Upper lobe of left lung (tissue), 6 donors: ENCODE data around the gene MAPK8. TPM values are rescaled to one million over a fixed set of nuclear protein-coding genes. Genes with fewer than 3 reads are reported as not detected.
"Not testable (repeated sequence)": the region's sequence is repeated elsewhere in the genome, so short reads cannot be mapped to it uniquely, and the experiment has no call there.

Experiments used
- ATAC-seq, 2 donors: fragments of 200-7000 bp; cut with Tn5 transposase; one replicate each; pipeline ENCODE4 v1.9.1; 2022; ENCODE audit warnings: mild to moderate bottlenecking in 2 of 2, moderate library complexity in 2 of 2; ENCODE audit not compliant: low FRiP score in 2 of 2
- DNase-seq, 2 donors: peaks; one replicate each; pipeline ENCODE4 v3.0.0-alpha.2; 2019 to 2020
- H3K27ac ChIP-seq, 4 donors: fragments of 200-600 bp; sonication (generic); one replicate each; pipeline ENCODE4 v1.5.1; 2016 to 2019
- H3K27me3 ChIP-seq, 4 donors: fragments of 200-600 bp; sonication (generic); one replicate each; pipeline ENCODE4 v1.5.1; 2017 to 2019
- H3K36me3 ChIP-seq, 4 donors: fragments of 200-600 bp; sonication (generic); one replicate each; pipeline ENCODE4 v1.5.1; 2016 to 2019
- H3K4me1 ChIP-seq, 4 donors: fragments of 200-600 bp; sonication (generic); one replicate each; pipeline ENCODE4 v1.5.1; 2018 to 2019
- H3K4me3 ChIP-seq, 4 donors: fragments of 200-600 bp; sonication (generic); one replicate each; pipeline ENCODE4 v1.5.1; 2017 to 2019; ENCODE audit warnings: mild to moderate bottlenecking in 2 of 4, moderate library complexity in 1 of 4
- H3K9me3 ChIP-seq, 4 donors: fragments of 200-600 bp; sonication (generic); one replicate each; pipeline ENCODE4 v1.5.1; 2018 to 2019
- EP300 ChIP-seq, 4 donors: sonication (generic); formaldehyde crosslinking; IDR thresholded peaks; one replicate each; pipeline ENCODE4 v1.5.1; 2017; ENCODE audit warnings: antibody characterized with exemption in 4 of 4, control low read depth in 2 of 4
- POLR2A ChIP-seq, 4 donors: fragments of 450-650 bp; IDR thresholded peaks; one replicate each; pipeline ENCODE4 v1.5.1; 2016 to 2017; ENCODE audit warnings: antibody characterized with exemption in 4 of 4, mild to moderate bottlenecking in 2 of 4
- POLR2AphosphoS5 ChIP-seq, 2 donors: sonication (generic); formaldehyde crosslinking; IDR thresholded peaks; one replicate each; pipeline ENCODE4 v1.5.1; 2017; ENCODE audit warnings: antibody characterized with exemption in 2 of 2
- WGBS, 2 donors: methylation state at CpG; one replicate each; pipeline ENCODE4 v1.1.5; 2017 to 2018; 5-methylcytosine and 5-hydroxymethylcytosine counted together
- total RNA-seq, 6 donors: library from RNA; depleted of rRNA in 4 of 6; stranded (reverse); fragments of >200 nt in 4 of 6; gene quantifications; one replicate each; pipeline versions ENCODE4 v1.1.0 to v1.2.1, GENCODE V29; 2016 to 2021
- TF ChIP-seq, protein P1 (sequence below), 6 experiments: fragments of 450-650 bp in 4 of 6; fragments of 200-600 bp in 2 of 6; sonication (generic) in 2 of 6; IDR thresholded peaks; one replicate each; pipeline ENCODE4 v1.5.1; 2016 to 2019; ENCODE audit warnings: antibody characterized with exemption in 6 of 6
- donor health status: DM: no; HTN: no; CAD: no; lungs with moderate emphysema.
- donor health status: DM: no; HTN: yes; CAD: no; lungs with severe emphysema.

Gene MAPK8
- total RNA-seq, 6 donors from 2014 or later: 33.6 to 61.6 (median 46.6) TPM

DNA sequence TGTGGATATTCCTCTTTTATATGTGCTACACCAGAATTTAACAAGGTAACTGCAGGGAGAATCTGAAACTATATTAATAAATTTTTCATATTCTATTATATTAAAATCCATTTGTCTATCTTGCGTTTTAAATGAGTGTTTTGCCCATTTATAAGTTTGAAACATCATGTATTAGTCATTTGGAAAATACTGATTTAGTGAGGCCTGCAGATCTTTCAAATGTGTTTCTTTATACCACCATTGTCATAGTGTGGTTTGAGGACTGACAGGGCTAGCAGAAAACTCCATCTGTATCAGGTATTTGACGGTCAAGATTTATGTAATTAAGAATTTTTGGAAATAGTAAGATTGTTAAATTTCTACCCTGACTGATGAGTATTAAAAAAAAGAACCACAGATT, 29.3 kb downstream of the MAPK8 start:
- TF ChIP-seq POLR2A (IDR thresholded peaks at IDR 0.05): no peak
- TF ChIP-seq, protein P1, sequence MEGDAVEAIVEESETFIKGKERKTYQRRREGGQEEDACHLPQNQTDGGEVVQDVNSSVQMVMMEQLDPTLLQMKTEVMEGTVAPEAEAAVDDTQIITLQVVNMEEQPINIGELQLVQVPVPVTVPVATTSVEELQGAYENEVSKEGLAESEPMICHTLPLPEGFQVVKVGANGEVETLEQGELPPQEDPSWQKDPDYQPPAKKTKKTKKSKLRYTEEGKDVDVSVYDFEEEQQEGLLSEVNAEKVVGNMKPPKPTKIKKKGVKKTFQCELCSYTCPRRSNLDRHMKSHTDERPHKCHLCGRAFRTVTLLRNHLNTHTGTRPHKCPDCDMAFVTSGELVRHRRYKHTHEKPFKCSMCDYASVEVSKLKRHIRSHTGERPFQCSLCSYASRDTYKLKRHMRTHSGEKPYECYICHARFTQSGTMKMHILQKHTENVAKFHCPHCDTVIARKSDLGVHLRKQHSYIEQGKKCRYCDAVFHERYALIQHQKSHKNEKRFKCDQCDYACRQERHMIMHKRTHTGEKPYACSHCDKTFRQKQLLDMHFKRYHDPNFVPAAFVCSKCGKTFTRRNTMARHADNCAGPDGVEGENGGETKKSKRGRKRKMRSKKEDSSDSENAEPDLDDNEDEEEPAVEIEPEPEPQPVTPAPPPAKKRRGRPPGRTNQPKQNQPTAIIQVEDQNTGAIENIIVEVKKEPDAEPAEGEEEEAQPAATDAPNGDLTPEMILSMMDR (IDR thresholded peaks at IDR 0.05): no peak
- Histone ChIP-seq H3K27ac (no peak overlapping the region), H3K4me1 (peaks cover 4 to 19% (median 11%) of the 10 kb centered on the region in 4 donors), H3K27me3 (no peaks in the 10 kb centered on the region), H3K36me3 (no peaks in the 10 kb centered on the region), H3K9me3 (no peaks in the 10 kb centered on the region), H3K4me3 (no peak overlapping the region)
- no peak for ATAC-seq
- DNase-seq: no peak
- WGBS, 2 donors: 91 to 92% methylated on average over 2 of the region's 2 CpGs

DNA sequence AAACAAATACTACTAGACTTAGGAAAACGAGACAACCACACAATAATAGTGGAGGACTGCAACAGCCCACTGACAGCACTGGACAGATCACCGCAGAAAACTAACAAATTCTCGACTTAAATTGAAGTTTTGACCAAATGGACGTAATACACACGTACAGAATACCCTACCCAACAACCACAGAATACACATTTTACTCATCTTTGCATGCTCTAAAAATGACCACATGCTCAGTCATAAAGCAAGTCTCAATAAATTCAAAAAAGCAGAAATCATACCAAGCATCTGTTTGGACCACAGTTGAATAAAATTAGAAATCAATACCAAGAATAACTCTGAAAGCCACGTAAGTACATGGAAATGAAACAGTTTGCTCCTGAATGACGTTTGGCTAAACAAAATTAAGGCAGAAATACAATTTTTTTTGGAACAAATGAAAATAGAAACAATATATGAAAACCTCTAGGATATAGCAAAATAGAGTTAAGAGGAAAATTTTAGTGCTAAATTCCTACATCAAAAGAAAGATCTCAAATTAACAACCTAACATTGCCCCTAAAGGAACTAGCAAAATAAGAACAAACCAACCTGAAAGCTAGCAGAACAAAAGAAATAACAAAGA, 30.6 kb downstream of the MAPK8 start:
- Histone ChIP-seq H3K27me3 (no peaks in the 10 kb centered on the region), H3K4me3 (no peak overlapping the region), H3K9me3 (no peaks in the 10 kb centered on the region), H3K27ac (no peak overlapping the region), H3K36me3 (no peaks in the 10 kb centered on the region), H3K4me1 (peaks cover 0 to 11% (median 4%) of the 10 kb centered on the region in 4 donors)
- DNase-seq: no peak
- no peak for ATAC-seq
- TF ChIP-seq POLR2A (IDR thresholded peaks at IDR 0.05) (no peak), POLR2AphosphoS5 (IDR thresholded peaks at IDR 0.05) (no peak), EP300 (IDR thresholded peaks at IDR 0.05) (no peak)
- TF ChIP-seq, protein P1 (IDR thresholded peaks at IDR 0.05): no peak
- WGBS, 2 donors: 89 to 94% methylated on average over 7 of the region's 7 CpGs

DNA sequence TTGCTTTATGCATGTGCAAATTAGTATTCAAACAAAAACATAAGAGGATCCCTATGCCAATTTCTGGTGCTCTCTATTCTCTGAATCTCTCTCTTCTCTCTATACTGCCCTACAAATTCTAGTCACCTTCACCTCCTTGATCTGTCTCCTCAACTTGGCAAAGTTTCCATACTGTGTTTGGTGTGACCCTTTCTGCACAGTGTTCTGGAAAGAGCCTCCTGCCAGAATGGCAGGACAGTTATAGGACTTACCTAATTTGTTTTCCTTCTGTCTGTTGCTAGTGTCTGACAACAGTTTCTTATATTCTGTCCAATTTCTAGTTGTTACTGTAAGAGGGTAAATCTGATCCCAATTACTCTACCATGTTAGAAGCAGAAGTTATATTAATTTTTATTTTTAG, 34.3 kb downstream of the MAPK8 start:
- Histone ChIP-seq H3K9me3 (no peaks in the 10 kb centered on the region), H3K27ac (no peak overlapping the region), H3K4me1 (peaks cover 0 to 6% (median 4%) of the 10 kb centered on the region in 4 donors), H3K4me3 (no peak overlapping the region), H3K27me3 (no peaks in the 10 kb centered on the region), H3K36me3 (no peaks in the 10 kb centered on the region)
- no peak for DNase-seq
- no peak for TF ChIP-seq POLR2A (IDR thresholded peaks at IDR 0.05)
- TF ChIP-seq, protein P1 (IDR thresholded peaks at IDR 0.05): no peak
- TF ChIP-seq EP300 (IDR thresholded peaks at IDR 0.05): no peak
- TF ChIP-seq POLR2AphosphoS5 (IDR thresholded peaks at IDR 0.05): no peak
- no peak for ATAC-seq

DNA sequence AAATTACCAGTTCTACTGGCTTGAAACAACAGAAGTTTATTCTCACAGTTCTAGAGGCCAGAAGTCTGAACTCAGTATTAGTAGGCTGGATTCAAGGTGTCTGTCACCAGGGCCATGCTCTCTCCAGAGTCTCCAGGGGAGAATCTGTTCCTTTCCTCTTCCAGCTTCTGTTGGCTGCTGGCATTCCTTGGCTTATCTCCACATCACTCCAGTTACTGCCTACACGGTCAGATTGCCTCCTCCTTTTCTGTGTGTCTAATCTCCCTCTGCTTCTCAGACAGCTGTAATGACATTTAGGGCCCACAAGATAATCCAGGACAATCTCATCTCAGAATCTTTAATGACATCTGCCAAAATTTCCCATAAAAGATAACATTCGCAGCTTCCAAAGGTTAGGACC, 36.6 kb downstream of the MAPK8 start:
- no peak overlapping the region for H3K27ac ChIP-seq
- peaks cover 0 to 6% (median 4%) of the 10 kb centered on the region in 4 donors for H3K4me1 ChIP-seq
- TF ChIP-seq POLR2A (IDR thresholded peaks at IDR 0.05) (no peak), POLR2AphosphoS5 (IDR thresholded peaks at IDR 0.05) (no peak), EP300 (IDR thresholded peaks at IDR 0.05) (no peak)
- TF ChIP-seq, protein P1 (IDR thresholded peaks at IDR 0.05): no peak
- no peaks in the 10 kb centered on the region for H3K9me3 ChIP-seq
- ATAC-seq: no peak
- no peaks in the 10 kb centered on the region for H3K36me3 ChIP-seq
- no peak overlapping the region for H3K4me3 ChIP-seq
- no peaks in the 10 kb centered on the region for H3K27me3 ChIP-seq
- DNase-seq: no peak
- WGBS, 2 donors: 71 to 78% methylated on average over 2 of the region's 2 CpGs

DNA sequence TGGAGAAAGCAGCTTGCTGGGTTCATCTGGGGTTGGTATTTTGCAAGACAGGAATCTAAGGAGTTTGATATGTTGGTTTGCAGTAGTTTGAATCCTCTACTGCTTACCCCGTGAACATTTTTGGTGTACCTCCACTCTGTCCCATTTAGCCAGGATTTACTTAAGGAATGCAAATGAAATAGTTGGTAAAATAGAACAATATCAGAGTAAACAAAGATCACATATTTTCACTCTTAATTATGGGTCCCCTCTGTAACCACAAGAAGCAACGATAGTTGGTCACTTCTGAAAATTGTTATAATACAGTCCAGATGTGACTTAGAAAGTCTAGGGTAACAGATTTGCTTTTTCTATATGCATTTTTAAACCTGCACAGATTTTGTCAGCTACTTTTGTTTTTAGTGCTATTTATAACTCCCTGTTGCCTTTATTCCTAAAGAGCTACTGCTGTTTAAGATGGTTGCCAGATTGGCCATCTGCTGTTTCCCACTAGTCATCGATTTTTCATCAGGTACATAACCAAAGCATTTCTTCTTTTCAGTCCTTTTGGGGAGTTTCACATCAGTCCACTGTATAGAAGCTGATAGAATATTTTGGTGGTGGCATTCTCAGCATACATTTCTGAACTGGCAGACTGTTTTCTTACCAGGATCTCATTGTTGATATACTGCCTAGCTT, 37.6 kb downstream of the MAPK8 start:
- Histone ChIP-seq H3K27ac (no peak overlapping the region), H3K27me3 (no peaks in the 10 kb centered on the region), H3K9me3 (no peaks in the 10 kb centered on the region), H3K36me3 (no peaks in the 10 kb centered on the region), H3K4me1 (peaks cover 0 to 6% (median 4%) of the 10 kb centered on the region in 4 donors), H3K4me3 (no peak overlapping the region)
- WGBS, 2 donors: 67 to 70% methylated on average over 3 of the region's 3 CpGs
- ATAC-seq (no peak), DNase-seq (no peak)
- TF ChIP-seq POLR2AphosphoS5 (IDR thresholded peaks at IDR 0.05): no peak
- TF ChIP-seq, protein P1 (IDR thresholded peaks at IDR 0.05): no peak
- TF ChIP-seq POLR2A (IDR thresholded peaks at IDR 0.05): no peak
- TF ChIP-seq EP300 (IDR thresholded peaks at IDR 0.05): no peak

DNA sequence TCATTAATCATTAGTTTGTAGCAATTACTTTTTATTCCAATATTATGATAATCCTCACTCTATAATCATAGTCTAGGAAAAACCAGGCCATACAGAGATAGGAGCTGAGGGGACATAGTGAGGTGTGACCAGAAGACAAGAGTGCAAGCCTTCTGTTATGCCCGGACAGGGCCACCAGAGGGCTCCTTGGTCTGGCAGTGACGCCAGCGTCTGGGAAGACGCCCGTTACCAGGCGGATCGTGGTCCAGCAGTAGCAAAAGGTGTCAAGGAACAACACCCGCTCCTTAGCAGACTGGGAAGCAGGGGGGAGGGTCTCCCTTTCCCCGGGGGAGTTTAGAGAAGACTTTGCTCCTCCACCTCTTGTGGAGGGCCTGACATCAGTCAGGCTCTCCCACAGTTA, 39.8 kb downstream of the MAPK8 start:
- not testable (repeated sequence) for H3K36me3 ChIP-seq, H3K27me3 ChIP-seq, H3K4me1 ChIP-seq, H3K9me3 ChIP-seq, ATAC-seq, H3K4me3 ChIP-seq, H3K27ac ChIP-seq
- peak in 1 of 2 donors; percentile 42 for DNase-seq
- WGBS, 2 donors: 96 to 97% methylated on average over 9 of the region's 9 CpGs

DNA sequence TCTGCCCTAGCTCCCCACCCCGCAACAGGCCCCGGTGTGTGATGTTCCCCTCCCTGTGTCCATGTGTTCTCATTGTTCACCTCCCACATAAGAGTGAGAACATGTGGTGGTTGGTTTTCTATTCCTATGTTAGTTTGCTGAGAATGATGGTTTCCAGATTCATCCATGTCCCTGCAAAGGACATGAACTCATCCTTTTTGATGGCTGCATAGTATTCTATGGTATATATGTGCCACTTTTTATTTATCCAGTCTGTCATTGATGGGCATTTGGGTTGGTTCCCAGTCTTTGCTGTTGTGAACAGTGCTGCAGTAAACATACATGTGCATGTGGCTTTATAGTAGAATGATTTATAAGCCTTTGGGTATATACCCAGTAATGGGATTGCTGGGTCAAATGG, 41.1 kb downstream of the MAPK8 start:
- not testable (repeated sequence) for DNase-seq, H3K4me3 ChIP-seq

More for the DNA sequence above, 41.1 kb downstream of the MAPK8 start:
- not testable (repeated sequence) for H3K4me1 ChIP-seq, H3K9me3 ChIP-seq, H3K36me3 ChIP-seq, ATAC-seq, H3K27me3 ChIP-seq, H3K27ac ChIP-seq
- WGBS, 2 donors: 96 to 98% methylated on average over 2 of the region's 2 CpGs
